A549 (cell line): ENCODE data around the gene TRMT1. TPM values are rescaled to one million over a fixed set of nuclear protein-coding genes. Genes with fewer than 3 reads are reported as not detected.

Experiments
- ATAC-seq, 2 experiments: fragments of 200-7000 bp in 1 of 2; fragments of >200 bp in 1 of 2; cut with Nextera tagmentation in 1 of 2; cut with Tn5 transposase in 1 of 2; 3 replicates each; pipeline versions ENCODE4 v1.8.0 to v1.9.1; 2018 to 2020; ENCODE audit warnings: mild to moderate bottlenecking in 1 of 2, moderate library complexity in 1 of 2
- CTCF ChIA-PET: fragments of 300-600 bp; sonication (Branson Sonifier 250); formaldehyde crosslinking; extraction: SDS; loops from one replicate; lab custom pipeline; 2021; ENCODE audit warnings: antibody characterized with exemption, inconsistent platforms; lab: Yijun Ruan, JAX
- POLR2A ChIA-PET: fragments of 350-600 bp; formaldehyde crosslinking; extraction: SDS; loops from one replicate; lab custom pipeline; 2021; ENCODE audit warnings: antibody characterized with exemption, inconsistent platforms; lab: Yijun Ruan, JAX
- DNase-seq, 2 experiments: peaks; one replicate each; pipeline versions ENCODE4 v3.0.0 to v3.0.0-alpha.2; 2011 to 2016; ENCODE audit warnings: low read depth in 1 of 2, low spot score in 1 of 2
- FAIRE-seq: peaks from 2 replicates; lab custom pipeline; 2011; peaks lifted over from hg19 to GRCh38; lab: Jason Lieb, UNC
- H3K27ac ChIP-seq, 2 experiments: fragments of >200 bp; sonication (Bioruptor Twin); formaldehyde crosslinking; 3 replicates each; pipeline ENCODE4 v1.5.1; 2016 to 2017
- H3K4me1 ChIP-seq: fragments of >200 bp; sonication (Bioruptor Twin); formaldehyde crosslinking; 3 replicates; pipeline ENCODE4 v1.6.1; 2016
- H3K4me2 ChIP-seq: fragments of >200 bp; sonication (Bioruptor Twin); formaldehyde crosslinking; 3 replicates; pipeline ENCODE4 v1.6.1; 2016
- H3K4me3 ChIP-seq: fragments of >200 bp; sonication (Bioruptor Twin); formaldehyde crosslinking; 3 replicates; pipeline ENCODE4 v1.5.1; 2016
- H3K9me3 ChIP-seq: fragments of >200 bp; sonication (Bioruptor Twin); formaldehyde crosslinking; 3 replicates; pipeline ENCODE4 v1.6.1; 2016
- BHLHE40 ChIP-seq: IDR thresholded peaks from 2 replicates; pipeline ENCODE4 v1.6.1; 2012; ENCODE audit warnings: low read depth, low read length, inconsistent platforms
- CBX2 ChIP-seq: fragments of 200-600 bp; sonication (generic); IDR thresholded peaks from 2 replicates; pipeline ENCODE4 v1.6.1; 2016; ENCODE audit warnings: low read depth, mild to moderate bottlenecking, borderline replicate concordance
- EP300 ChIP-seq, 2 experiments: fragments of >200 bp; sonication (Bioruptor Twin); formaldehyde crosslinking; IDR thresholded peaks; 2 replicates in 1 of 2; 3 replicates in 1 of 2; pipeline ENCODE4 v1.6.1; 2016 to 2017
- FOSB ChIP-seq: fragments of 250-450 bp; sonication (Bioruptor Pico); IDR thresholded peaks from 2 replicates; pipeline ENCODE4 v1.5.0; 2020; ENCODE audit warnings: mild to moderate bottlenecking, moderate library complexity
- FOXS1 ChIP-seq: fragments of 250-450 bp; sonication (Bioruptor Pico); IDR thresholded peaks from 2 replicates; pipeline ENCODE4 v1.5.0; 2020; ENCODE audit warnings: mild to moderate bottlenecking, moderate library complexity
- GATA3 ChIP-seq: IDR thresholded peaks from 2 replicates; pipeline ENCODE4 v1.6.1; 2012; ENCODE audit warnings: borderline replicate concordance
- HDAC2 ChIP-seq: fragments of 200-600 bp; sonication (generic); IDR thresholded peaks from 2 replicates; pipeline ENCODE4 v1.6.1; 2016
- HEYL ChIP-seq: fragments of 250-450 bp; sonication (Bioruptor Pico); IDR thresholded peaks from 2 replicates; pipeline ENCODE4 v1.8.0; 2021; ENCODE audit warnings: mild to moderate bottlenecking, moderate library complexity
- HOXA7 ChIP-seq: fragments of 250-450 bp; sonication (Bioruptor Pico); IDR thresholded peaks from 2 replicates; pipeline ENCODE4 v1.5.0; 2020; ENCODE audit warnings: mild to moderate bottlenecking, moderate library complexity
- JUN ChIP-seq, 2 experiments: fragments of >200 bp; sonication (Bioruptor Twin); formaldehyde crosslinking; IDR thresholded peaks; 2 replicates in 1 of 2; 3 replicates in 1 of 2; pipeline ENCODE4 v1.6.1; 2016 to 2017
- MAFK ChIP-seq: fragments of 450-650 bp; IDR thresholded peaks from 2 replicates; pipeline ENCODE4 v1.6.1; 2014; ENCODE audit not compliant: partially characterized antibody
- NFE2L2 ChIP-seq: fragments of 150-350 bp; conservative IDR thresholded peaks from 2 replicates; pipeline ENCODE4 v1.6.1; 2014; ENCODE audit warnings: low read length
- NPAS2 ChIP-seq: fragments of 250-450 bp; sonication (Bioruptor Pico); IDR thresholded peaks from 2 replicates; pipeline ENCODE4 v1.8.0; 2022; ENCODE audit warnings: mild to moderate bottlenecking, moderate library complexity, borderline replicate concordance
- PHF8 ChIP-seq: fragments of 200-600 bp; sonication (generic); IDR thresholded peaks from 2 replicates; pipeline ENCODE4 v1.6.1; 2016; ENCODE audit warnings: low read depth, mild to moderate bottlenecking, antibody characterized with exemption, moderate library complexity, borderline replicate concordance
- RAD21 ChIP-seq, 2 experiments: fragments of >200 bp in 1 of 2; sonication (Bioruptor Twin) in 1 of 2; formaldehyde crosslinking in 1 of 2; IDR thresholded peaks in 1 of 2; conservative IDR thresholded peaks in 1 of 2; 2 replicates in 1 of 2; 3 replicates in 1 of 2; pipeline ENCODE4 v1.6.1; 2012 to 2018; ENCODE audit warnings: inconsistent platforms in 1 of 2
- RARB ChIP-seq: fragments of 250-450 bp; sonication (Bioruptor Pico); IDR thresholded peaks from 2 replicates; pipeline ENCODE4 v1.8.0; 2021; ENCODE audit warnings: mild to moderate bottlenecking, moderate library complexity
- RCOR1 ChIP-seq: fragments of 150-350 bp; IDR thresholded peaks from 2 replicates; pipeline ENCODE4 v1.6.1; 2014; ENCODE audit warnings: antibody characterized with exemption, low read length, low read depth
- RFX5 ChIP-seq: fragments of 450-650 bp; IDR thresholded peaks from 2 replicates; pipeline ENCODE4 v1.7.1; 2014; ENCODE audit warnings: antibody characterized with exemption, mild to moderate bottlenecking, moderate library complexity
- TFCP2L1 ChIP-seq: fragments of 250-450 bp; sonication (Bioruptor Pico); IDR thresholded peaks from 2 replicates; pipeline ENCODE4 v1.5.0; 2021; ENCODE audit warnings: mild to moderate bottlenecking
- USF2 ChIP-seq: fragments of 450-650 bp; IDR thresholded peaks from 2 replicates; pipeline ENCODE4 v1.6.1; 2014; ENCODE audit warnings: antibody characterized with exemption
- WGBS: methylation state at CpG from one replicate; pipeline ENCODE4 v1.1.6; 2017; ENCODE audit errors: missing lambda C conversion rate; 5-methylcytosine and 5-hydroxymethylcytosine counted together
- polyA plus RNA-seq, 4 experiments: library from polyadenylated mRNA; depleted of rRNA in 3 of 4; stranded (reverse); fragments of >200 nt; fragmentation: RNase III in 1 of 4; extraction: RNeasy Plus Mini Kit Qiagen cat#74134 plus additional on column Dnase treatment in 1 of 4; gene quantifications; 2 replicates in 3 of 4; 3 replicates in 1 of 4; pipeline ENCODE4 v1.2.3, GENCODE V29; 2011 to 2017
- TF ChIP-seq, protein P1 (sequence below): fragments of >200 bp; sonication (Bioruptor Twin); formaldehyde crosslinking; IDR thresholded peaks from 3 replicates; pipeline ENCODE4 v1.6.1; 2016
- TF ChIP-seq, protein P2 (sequence below): fragments of 150-350 bp; IDR thresholded peaks from 2 replicates; pipeline ENCODE4 v1.6.1; 2014; ENCODE audit warnings: low read depth, mild to moderate bottlenecking, low read length
- TF ChIP-seq, protein P3 (sequence below): IDR thresholded peaks from 2 replicates; pipeline ENCODE4 v1.6.1; 2012

The TRMT1 gene
- polyA plus RNA-seq, 2 of the 4 experiments (the other 2 are of a cell fraction): 18.2 to 29.8 TPM

DNA sequence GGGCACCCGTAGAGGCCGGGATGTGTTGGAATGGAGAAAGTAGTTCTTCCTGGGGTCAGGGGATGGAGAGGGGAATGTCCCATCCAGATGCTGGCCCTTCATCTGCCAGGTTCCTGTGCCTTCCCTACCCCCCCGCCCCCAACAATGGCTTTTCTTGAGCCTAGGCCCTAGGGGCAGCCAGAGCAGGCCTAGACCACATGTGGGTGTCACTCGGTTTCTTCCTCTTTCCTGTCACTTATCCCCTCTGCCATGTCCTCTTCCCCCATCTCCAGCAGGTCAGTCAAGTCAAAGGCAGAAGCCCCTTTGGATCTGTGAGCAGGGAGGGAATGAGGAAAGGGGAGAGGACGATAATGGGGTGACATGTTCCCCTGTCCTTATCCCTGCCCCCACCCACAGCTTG, 50.3 kb downstream of the TRMT1 start:
- no peak for TF ChIP-seq HEYL
- CTCF ChIA-PET: interaction anchor here (0.9 to 9.6 kb wide), 4 partner anchors 28 to 101 kb away, joined by 4 to 127 read pairs (median 6); no protein-coding TSS in a partner anchor
- Histone ChIP-seq H3K27ac (no peak overlapping the region), H3K4me3 (no peak overlapping the region), H3K9me3 (no peaks in the 10 kb centered on the region), H3K4me2 (no peak overlapping the region), H3K4me1 (0 out of 3 replicates have a peak, but pooled peaks cover 3% of the 10 kb centered on the region)
- WGBS: 100% methylated on average over 3 of the region's 5 CpGs
- POLR2A ChIA-PET: no interaction called here
- ATAC-seq: no peak
- DNase-seq: no peak
- no peak for FAIRE-seq

DNA sequence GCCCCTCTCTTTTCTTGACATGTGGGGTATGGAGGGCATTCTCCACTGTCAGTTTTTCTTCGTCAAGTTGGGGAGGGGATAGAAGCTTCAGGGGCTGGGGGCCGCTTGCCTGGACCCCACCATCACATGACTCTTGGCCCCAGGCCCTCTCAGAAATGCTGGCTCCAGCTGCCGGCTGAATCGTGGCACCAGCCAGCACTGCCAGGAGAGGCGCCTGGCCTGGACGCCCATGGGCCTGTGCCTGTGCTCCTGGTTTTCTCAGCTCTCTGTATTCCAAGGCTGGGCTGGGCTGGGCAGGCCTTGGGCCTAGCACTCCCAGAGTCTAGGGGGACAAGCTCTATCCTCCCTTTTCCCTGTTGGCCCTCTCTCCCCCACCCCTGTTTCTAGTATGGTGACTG, 52.4 kb downstream of the TRMT1 start:
- Histone ChIP-seq H3K4me2 (no peak overlapping the region), H3K4me1 (peaks cover 11% of the 10 kb centered on the region; the same call in 2 of the 3 replicates), H3K27ac (no peak overlapping the region)
- CTCF ChIA-PET: interaction anchor here (0.7 to 9.6 kb wide), 8 partner anchors 9 to 98 kb away, joined by 3 to 127 read pairs (median 6); no protein-coding TSS in a partner anchor
- DNase-seq: no peak
- no peak for TF ChIP-seq USF2
- TF ChIP-seq PHF8: no peak
- no peak for TF ChIP-seq HOXA7 (CRISPR knock-in tag)
- TF ChIP-seq EP300 (IDR thresholded peaks at IDR 0.05): no peak
- no peak for TF ChIP-seq GATA3
- TF ChIP-seq TFCP2L1 (CRISPR knock-in tag): no peak
- no peak for TF ChIP-seq NFE2L2
- no peak for TF ChIP-seq JUN (IDR thresholded peaks at IDR 0.05)
- TF ChIP-seq, all 56 proteins: peak for 0
- Histone ChIP-seq H3K9me3 (no peaks in the 10 kb centered on the region), H3K4me3 (no peak overlapping the region)
- FAIRE-seq (no peak), ATAC-seq (no peak)
- 90% methylated on average over 2 of the region's 6 CpGs for WGBS
- POLR2A ChIA-PET: no interaction called here

DNA sequence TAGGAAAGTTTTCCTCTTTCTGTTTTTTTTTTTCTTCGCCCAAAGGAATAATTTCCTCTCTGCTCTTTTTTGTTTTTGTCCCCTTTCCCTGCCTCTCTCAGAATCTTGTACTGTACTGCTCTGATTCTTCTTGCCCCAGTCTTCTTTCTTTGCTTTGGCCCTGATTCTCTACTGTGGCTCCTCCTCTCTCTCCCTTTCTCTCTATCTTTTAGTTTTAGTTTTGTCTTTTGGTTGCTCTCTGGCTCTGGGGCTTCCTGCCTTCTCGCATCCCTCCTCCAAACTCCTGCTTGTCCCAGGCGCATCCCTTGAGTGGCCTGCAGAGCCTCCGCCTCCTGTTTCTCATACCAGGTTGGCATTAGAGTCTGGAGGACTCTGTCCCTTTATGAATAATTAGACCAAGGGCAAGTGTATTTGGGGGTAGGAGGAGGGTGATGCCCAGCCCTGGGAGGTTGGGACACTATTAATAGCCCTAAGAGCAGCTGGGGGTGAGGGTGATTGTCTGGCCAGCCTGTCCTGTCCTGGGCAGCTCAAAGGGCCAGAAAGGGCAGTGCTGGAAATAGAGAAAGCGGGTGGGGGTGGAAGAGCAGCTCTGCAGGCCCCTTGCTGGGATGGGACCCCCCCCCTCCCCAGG, 53.0 kb downstream of the TRMT1 start:
- ChIA-PET CTCF (interaction anchor here (0.6 to 9.6 kb wide), 9 partner anchors 18 to 131 kb away, joined by 6 to 127 read pairs (median 28); no protein-coding TSS in a partner anchor), POLR2A (no interaction called here)
- Histone ChIP-seq H3K4me2 (no peak overlapping the region), H3K27ac (no peak overlapping the region), H3K4me1 (peaks cover 11% of the 10 kb centered on the region; the same call in 2 of the 3 replicates), H3K9me3 (no peaks in the 10 kb centered on the region), H3K4me3 (no peak overlapping the region)
- no peak for FAIRE-seq
- TF ChIP-seq, protein P1, sequence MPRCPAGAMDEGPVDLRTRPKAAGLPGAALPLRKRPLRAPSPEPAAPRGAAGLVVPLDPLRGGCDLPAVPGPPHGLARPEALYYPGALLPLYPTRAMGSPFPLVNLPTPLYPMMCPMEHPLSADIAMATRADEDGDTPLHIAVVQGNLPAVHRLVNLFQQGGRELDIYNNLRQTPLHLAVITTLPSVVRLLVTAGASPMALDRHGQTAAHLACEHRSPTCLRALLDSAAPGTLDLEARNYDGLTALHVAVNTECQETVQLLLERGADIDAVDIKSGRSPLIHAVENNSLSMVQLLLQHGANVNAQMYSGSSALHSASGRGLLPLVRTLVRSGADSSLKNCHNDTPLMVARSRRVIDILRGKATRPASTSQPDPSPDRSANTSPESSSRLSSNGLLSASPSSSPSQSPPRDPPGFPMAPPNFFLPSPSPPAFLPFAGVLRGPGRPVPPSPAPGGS: no peak
- TF ChIP-seq FOXS1 (CRISPR knock-in tag): no peak
- TF ChIP-seq HOXA7 (CRISPR knock-in tag): no peak
- TF ChIP-seq USF2: no peak
- TF ChIP-seq, protein P2, sequence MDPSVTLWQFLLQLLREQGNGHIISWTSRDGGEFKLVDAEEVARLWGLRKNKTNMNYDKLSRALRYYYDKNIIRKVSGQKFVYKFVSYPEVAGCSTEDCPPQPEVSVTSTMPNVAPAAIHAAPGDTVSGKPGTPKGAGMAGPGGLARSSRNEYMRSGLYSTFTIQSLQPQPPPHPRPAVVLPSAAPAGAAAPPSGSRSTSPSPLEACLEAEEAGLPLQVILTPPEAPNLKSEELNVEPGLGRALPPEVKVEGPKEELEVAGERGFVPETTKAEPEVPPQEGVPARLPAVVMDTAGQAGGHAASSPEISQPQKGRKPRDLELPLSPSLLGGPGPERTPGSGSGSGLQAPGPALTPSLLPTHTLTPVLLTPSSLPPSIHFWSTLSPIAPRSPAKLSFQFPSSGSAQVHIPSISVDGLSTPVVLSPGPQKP: no peak
- no peak for TF ChIP-seq CBX2
- TF ChIP-seq BHLHE40: no peak
- DNase-seq: no peak
- 87% methylated on average over 4 of the region's 5 CpGs for WGBS
- ATAC-seq: no peak

GRCh38 chr19:13062317-13062716, 54.2 kb downstream of the TRMT1 start:
- Histone ChIP-seq H3K27ac (no peak overlapping the region), H3K4me3 (no peak overlapping the region)
- POLR2A ChIA-PET: no interaction called here
- no peak for DNase-seq
- no peak for TF ChIP-seq BHLHE40
- TF ChIP-seq NPAS2 (CRISPR knock-in tag): no peak
- TF ChIP-seq MAFK: no peak
- TF ChIP-seq RARB: no peak
- no peak for TF ChIP-seq RFX5
- no peak for TF ChIP-seq RCOR1
- no peak for TF ChIP-seq HDAC2
- TF ChIP-seq FOSB (CRISPR knock-in tag): no peak
- no peak for TF ChIP-seq RAD21 (conservative IDR thresholded peaks at IDR 0.05 in 1 of 2, IDR thresholded peaks at IDR 0.05 in 1 of 2)
- TF ChIP-seq, protein P3, sequence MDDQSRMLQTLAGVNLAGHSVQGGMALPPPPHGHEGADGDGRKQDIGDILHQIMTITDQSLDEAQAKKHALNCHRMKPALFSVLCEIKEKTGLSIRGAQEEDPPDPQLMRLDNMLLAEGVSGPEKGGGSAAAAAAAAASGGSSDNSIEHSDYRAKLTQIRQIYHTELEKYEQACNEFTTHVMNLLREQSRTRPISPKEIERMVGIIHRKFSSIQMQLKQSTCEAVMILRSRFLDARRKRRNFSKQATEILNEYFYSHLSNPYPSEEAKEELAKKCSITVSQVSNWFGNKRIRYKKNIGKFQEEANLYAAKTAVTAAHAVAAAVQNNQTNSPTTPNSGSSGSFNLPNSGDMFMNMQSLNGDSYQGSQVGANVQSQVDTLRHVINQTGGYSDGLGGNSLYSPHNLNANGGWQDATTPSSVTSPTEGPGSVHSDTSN: no peak
- TF ChIP-seq, all 56 proteins: peak for 0
- FAIRE-seq (no peak), ATAC-seq (no peak)
- Histone ChIP-seq H3K4me1 (peaks cover 11% of the 10 kb centered on the region; the same call in 2 of the 3 replicates), H3K4me2 (no peak overlapping the region), H3K9me3 (no peaks in the 10 kb centered on the region)
- CTCF ChIA-PET: interaction anchor here (0.9 to 9.6 kb wide), 21 partner anchors 9 to 97 kb away, joined by 3 to 127 read pairs (median 14); no protein-coding TSS in a partner anchor
